ENCODE results near the gene DLG2. TPM values are rescaled to one million over a fixed set of nuclear protein-coding genes. Genes with fewer than 3 reads are reported as not detected.

Gene DLG2
- total and polyA plus RNA-seq, 2 of the 8 experiments (the other 6 are each of a cell fraction or from before 2014, with no cell fraction given): 1.7 to 14.3 TPM

DNA sequence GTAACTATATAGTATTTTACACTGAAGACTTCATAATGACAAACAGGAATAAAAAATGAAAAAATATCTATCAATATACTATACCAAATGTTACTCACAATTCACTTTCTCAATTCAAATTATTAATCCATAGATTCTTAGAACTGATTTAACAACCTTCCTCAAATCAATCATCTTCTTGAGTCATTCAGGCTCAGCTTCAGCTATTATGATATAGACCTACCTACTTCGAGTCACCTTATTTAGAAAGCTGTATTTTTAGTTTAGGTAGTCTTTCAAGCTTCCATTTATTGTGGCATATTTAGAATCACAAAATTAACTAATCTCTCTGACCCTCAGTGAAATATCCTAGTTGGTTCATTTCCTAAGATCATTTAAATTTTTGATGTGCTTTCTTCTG is 29.6 kb upstream of the DLG2 start:
- H2BK20ac ChIP-seq (ENCODE audit: low read length): no peak overlapping the region
- peaks cover 0 to 2% of the 10 kb centered on the region in 2 experiments for H4K20me1 ChIP-seq (replicated peaks in 1 of 2; ENCODE audit: control insufficient read depth in 1 of 2, insufficient read depth in 2 of 2, low read length in 2 of 2)
- no peak overlapping the region for H3K4me2 ChIP-seq (ENCODE audit: insufficient read depth in 1 of 2, low read depth in 2 of 2, low read length in 2 of 2)
- peaks cover 0 to under 1% (median 0%) of the 10 kb centered on the region in 4 experiments; a peak in 1 of 7 replicates for H3K4me1 ChIP-seq (replicated peaks in 1 of 4; ENCODE audit: control insufficient read depth in 3 of 4, insufficient read depth in 4 of 4, low read length in 3 of 4)
- no peak overlapping the region for H3K4ac ChIP-seq (replicated peaks; ENCODE audit: insufficient read length, low read depth, low read length)
- CTCF ChIA-PET (ENCODE audit: partially characterized antibody): no interaction called here
- no peak overlapping the region for H4K8ac ChIP-seq (ENCODE audit: extremely low read depth, insufficient read depth, low read length)
- FAIRE-seq: no peak
- H3K36me3 ChIP-seq (ENCODE audit: control insufficient read depth in 2 of 4, insufficient read depth in 4 of 4, low read length in 3 of 4): peaks cover 0 to 63% (median 22%) of the 10 kb centered on the region in 4 experiments; a peak in 5 of 8 replicates
- H2AFZ ChIP-seq (ENCODE audit: low read length): no peak overlapping the region
- H2BK5ac ChIP-seq (ENCODE audit: low read depth, low read length): no peak overlapping the region
- H4K91ac ChIP-seq (replicated peaks; ENCODE audit: insufficient read length, low read length): no peak overlapping the region
- H3K9me3 ChIP-seq (ENCODE audit: insufficient read depth in 2 of 2, low read depth in 1 of 2, low read length in 1 of 2): no peaks in the 10 kb centered on the region
- no peak overlapping the region for H2BK15ac ChIP-seq (ENCODE audit: low read length)
- H3K27me3 ChIP-seq (replicated peaks in 1 of 4; ENCODE audit: control insufficient read depth in 3 of 4, extremely low read depth in 1 of 4, insufficient read depth in 3 of 4, low read length in 3 of 4): peaks cover 0 to 1% (median 0%) of the 10 kb centered on the region in 4 experiments; a peak in 1 of 7 replicates
- no peak overlapping the region for H2AK5ac ChIP-seq (ENCODE audit: low read depth, low read length)
- no peak for DNase-seq (ENCODE audit: low read depth in 1 of 2, low spot score in 2 of 2)
- no peaks in the 10 kb centered on the region for H3K79me1 ChIP-seq (ENCODE audit: low read depth, low read length)
- no peak overlapping the region for H3K23ac ChIP-seq (ENCODE audit: insufficient read length)
- 88% methylated on average over 1 of the region's 1 CpG; no CpG with 5 or more reads in 1 of the 2 experiments for WGBS, 2 experiments (ENCODE audit: extremely low coverage in 1 of 2, insufficient coverage in 1 of 2, insufficient read length in 1 of 2, insufficient replicate concordance in 2 of 2, low coverage in 1 of 2, low lambda C conversion rate in 2 of 2, missing lambda C conversion rate in 1 of 2)
- H4K5ac ChIP-seq (ENCODE audit: insufficient read length, low read depth, low read length): no peak overlapping the region
- H2BK120ac ChIP-seq (replicated peaks; ENCODE audit: low read depth, low read length): no peak overlapping the region
- H3K56ac ChIP-seq (replicated peaks; ENCODE audit: insufficient read length, low read depth, low read length): no peak overlapping the region
- POLR2A ChIA-PET (ENCODE audit: partially characterized antibody): interaction anchor here (1.4 to 9.9 kb wide), 4 partner anchors 8 to 28 kb away, joined by 3 to 105 read pairs (median 6); partner anchors contain the start of genes CREBZF, TMEM126A and TMEM126B
- H3K23me2 ChIP-seq (ENCODE audit: low read depth, low read length): no peaks in the 10 kb centered on the region
- no peak overlapping the region for H3K14ac ChIP-seq (ENCODE audit: insufficient read length)
- H3K4me3 ChIP-seq (ENCODE audit: extremely low read depth in 1 of 4, insufficient read depth in 2 of 4, low read depth in 3 of 4, low read length in 4 of 4): no peak overlapping the region
- H3K18ac ChIP-seq (ENCODE audit: extremely low read depth, low read length): no peak overlapping the region
- H3K27ac ChIP-seq (ENCODE audit: low read depth, low read length): no peak overlapping the region
- H3K79me2 ChIP-seq (ENCODE audit: control insufficient read depth in 1 of 2, insufficient read depth in 2 of 2, low read length in 2 of 2): peaks cover under 1 to 50% of the 10 kb centered on the region in 2 experiments; a peak in 3 of 4 replicates
- H2BK12ac ChIP-seq (ENCODE audit: low read depth, low read length): no peak overlapping the region
- no peak overlapping the region for H3K9ac ChIP-seq (replicated peaks in 1 of 4; ENCODE audit: extremely low read depth in 1 of 4, low read depth in 3 of 4, low read length in 3 of 4)
- no peak for TF ChIP-seq CBX8 (IDR thresholded peaks at IDR 0.05; ENCODE audit: borderline replicate concordance, low read depth, low read length)
- no peak for TF ChIP-seq KDM5A (IDR thresholded peaks at IDR 0.05; ENCODE audit: low read length)
- no peak for TF ChIP-seq CHD1 (IDR thresholded peaks at IDR 0.05; ENCODE audit: low read depth, low read length)
- TF ChIP-seq, protein P1, sequence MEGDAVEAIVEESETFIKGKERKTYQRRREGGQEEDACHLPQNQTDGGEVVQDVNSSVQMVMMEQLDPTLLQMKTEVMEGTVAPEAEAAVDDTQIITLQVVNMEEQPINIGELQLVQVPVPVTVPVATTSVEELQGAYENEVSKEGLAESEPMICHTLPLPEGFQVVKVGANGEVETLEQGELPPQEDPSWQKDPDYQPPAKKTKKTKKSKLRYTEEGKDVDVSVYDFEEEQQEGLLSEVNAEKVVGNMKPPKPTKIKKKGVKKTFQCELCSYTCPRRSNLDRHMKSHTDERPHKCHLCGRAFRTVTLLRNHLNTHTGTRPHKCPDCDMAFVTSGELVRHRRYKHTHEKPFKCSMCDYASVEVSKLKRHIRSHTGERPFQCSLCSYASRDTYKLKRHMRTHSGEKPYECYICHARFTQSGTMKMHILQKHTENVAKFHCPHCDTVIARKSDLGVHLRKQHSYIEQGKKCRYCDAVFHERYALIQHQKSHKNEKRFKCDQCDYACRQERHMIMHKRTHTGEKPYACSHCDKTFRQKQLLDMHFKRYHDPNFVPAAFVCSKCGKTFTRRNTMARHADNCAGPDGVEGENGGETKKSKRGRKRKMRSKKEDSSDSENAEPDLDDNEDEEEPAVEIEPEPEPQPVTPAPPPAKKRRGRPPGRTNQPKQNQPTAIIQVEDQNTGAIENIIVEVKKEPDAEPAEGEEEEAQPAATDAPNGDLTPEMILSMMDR (IDR thresholded peaks at IDR 0.05; ENCODE audit: control extremely low read depth in 1 of 3, insufficient read depth in 1 of 3, low read depth in 1 of 3, low read length in 3 of 3): no peak
- TF ChIP-seq CHD2 (IDR thresholded peaks at IDR 0.05; ENCODE audit: low read length): no peak
- TF ChIP-seq RBBP5 (IDR thresholded peaks at IDR 0.05; ENCODE audit: borderline replicate concordance, low read depth, low read length): no peak
- TF ChIP-seq EP300 (IDR thresholded peaks at IDR 0.05; ENCODE audit: borderline replicate concordance in 1 of 2, low read depth in 2 of 2, low read length in 2 of 2): no peak
- no peak for TF ChIP-seq SUZ12 (IDR thresholded peaks at IDR 0.05; ENCODE audit: low read length)
- TF ChIP-seq EZH2 (IDR thresholded peaks at IDR 0.05; ENCODE audit: low read depth, low read length, severe bottlenecking): no peak
- TF ChIP-seq TAF7 (optimal IDR thresholded peaks at IDR 0.05; ENCODE audit: borderline replicate concordance, low read depth, low read length): no peak
- TF ChIP-seq MAFK (IDR thresholded peaks at IDR 0.05; ENCODE audit: low read depth, low read length): no peak
